GM12878 (cell line): ENCODE data around the gene KLK3. TPM values are rescaled to one million over a fixed set of nuclear protein-coding genes. Genes with fewer than 3 reads are reported as not detected.
A peak's percentile ranks its signal among the peaks of the same experiment; 100 is the strongest.

ENCODE experiments used
- ATAC-seq: fragments of 200-7000 bp; cut with Tn5 transposase; 3 replicates; pipeline ENCODE4 v1.9.1; 2020; ENCODE audit warnings: mild to moderate bottlenecking, moderate library complexity
- BruUV-seq: library from RNA; stranded (reverse); fragments of 400-500 nt; replicated peaks from 2 replicates; lab custom pipeline; 2021; lab: Mats Ljungman, UMichigan
- CTCF ChIA-PET: fragments of 300-600 bp; sonication (Branson Sonifier 250); formaldehyde crosslinking; extraction: SDS; loops from one replicate; lab custom pipeline; 2021; ENCODE audit warnings: inconsistent platforms; lab: Yijun Ruan, JAX
- POLR2A ChIA-PET: fragments of 350-600 bp; formaldehyde crosslinking; extraction: SDS; loops from one replicate; lab custom pipeline; 2021; ENCODE audit warnings: inconsistent platforms; lab: Charles Lee
- RAD21 ChIA-PET: fragments of 300-600 bp; sonication (Branson Sonifier 250); formaldehyde crosslinking; loops from one replicate; lab custom pipeline; 2023; ENCODE audit warnings: antibody characterized with exemption; ENCODE audit not compliant: unreplicated experiment; lab: Charles Lee
- SMC1A ChIA-PET: fragments of 300-600 bp; sonication (Branson Sonifier 250); formaldehyde crosslinking; loops from one replicate; lab custom pipeline; 2023; ENCODE audit not compliant: unreplicated experiment, uncharacterized antibody; lab: Charles Lee
- DNase-seq: peaks from one replicate; pipeline ENCODE4 v3.0.0-alpha.2; 2011; ENCODE audit warnings: low read depth, low spot score
- FAIRE-seq: peaks from 3 replicates; lab custom pipeline; 2011; peaks lifted over from hg19 to GRCh38; lab: Jason Lieb, UNC
- H2AFZ ChIP-seq: 2 replicates; pipeline ENCODE4 v1.6.0; 2011; ENCODE audit warnings: low read depth, low read length, control low read depth; ENCODE audit not compliant: control insufficient read depth
- H3K27ac ChIP-seq: 2 replicates; pipeline ENCODE4 v1.5.1; 2011; ENCODE audit warnings: control low read depth; ENCODE audit not compliant: control insufficient read depth, insufficient read depth
- H3K27me3 ChIP-seq, 2 experiments: replicated peaks in 1 of 2; 2 replicates each; pipeline versions ENCODE4 v1.6.0 to v1.6.1; 2011; ENCODE audit warnings: low read length in 1 of 2; ENCODE audit not compliant: control insufficient read depth in 2 of 2, insufficient read depth in 2 of 2
- H3K36me3 ChIP-seq, 2 experiments: 2 replicates each; pipeline ENCODE4 v1.5.1; 2011; ENCODE audit warnings: low read length in 1 of 2; ENCODE audit not compliant: control insufficient read depth in 2 of 2, insufficient read depth in 2 of 2
- H3K4me1 ChIP-seq: 2 replicates; pipeline ENCODE4 v1.6.1; 2011; ENCODE audit warnings: mild to moderate bottlenecking, low read length, moderate library complexity, mixed read lengths; ENCODE audit not compliant: control insufficient read depth, insufficient read depth
- H3K4me2 ChIP-seq: 2 replicates; pipeline ENCODE4 v1.6.0; 2011; ENCODE audit warnings: control low read depth; ENCODE audit not compliant: control insufficient read depth, insufficient read depth
- H3K4me3 ChIP-seq: fragments of 200-600 bp; sonication (generic); 2 replicates; pipeline ENCODE4 v1.5.1; 2016
- H3K79me2 ChIP-seq: 2 replicates; pipeline ENCODE4 v1.6.0; 2011; ENCODE audit warnings: low read length; ENCODE audit not compliant: control insufficient read depth, insufficient read depth
- H3K9ac ChIP-seq: 2 replicates; pipeline ENCODE4 v1.8.0; 2011; ENCODE audit warnings: low read length, control low read depth, mixed read lengths; ENCODE audit not compliant: control insufficient read depth, insufficient read depth
- H3K9me3 ChIP-seq: replicated peaks from 3 replicates; pipeline ENCODE4 v1.5.1; 2011; ENCODE audit warnings: mild to moderate bottlenecking, low read length; ENCODE audit not compliant: control insufficient read depth, insufficient read depth
- H4K20me1 ChIP-seq: 2 replicates; pipeline ENCODE4 v1.6.0; 2011; ENCODE audit not compliant: control insufficient read depth, insufficient read depth
- JUND ChIP-seq: IDR thresholded peaks from 2 replicates; pipeline ENCODE4 v1.6.1; 2012; ENCODE audit warnings: low read depth, mild to moderate bottlenecking, low read length, improper control_type of control experiment, moderate library complexity
- KLF5 ChIP-seq: fragments of 450-650 bp; IDR thresholded peaks from 2 replicates; pipeline ENCODE4 v1.6.1; 2014; ENCODE audit warnings: mild to moderate bottlenecking; ENCODE audit not compliant: partially characterized antibody
- TCF12 ChIP-seq: IDR thresholded peaks from 2 replicates; pipeline ENCODE4 v1.6.1; 2011; ENCODE audit warnings: low read depth, mild to moderate bottlenecking, low read length
- WGBS: methylation state at CpG from one replicate; pipeline ENCODE4 v1.1.6; 2016; ENCODE audit warnings: low lambda C conversion rate; ENCODE audit not compliant: insufficient replicate concordance, insufficient coverage; ENCODE audit errors: missing lambda C conversion rate; 5-methylcytosine and 5-hydroxymethylcytosine counted together
- in situ Hi-C: fragments of 300-500 bp; cut with MboI; formaldehyde crosslinking; loops from 9 replicates; pipeline ENCODE4 v1.14.3; 2018; ENCODE audit warnings: mixed read lengths
- intact Hi-C: fragments of 100-400 bp; cut with micrococcal nuclease; formaldehyde crosslinking; loops from one replicate; pipeline ENCODE4 v1.14.2; 2022; ENCODE audit not compliant: unreplicated experiment
- polyA plus RNA-seq, 11 experiments: library from polyadenylated mRNA; depleted of rRNA in 4 of 11; unstranded in 6 of 11; stranded (reverse) in 5 of 11; fragments of >200 nt; fragmentation: Nextera tagmentation in 4 of 11; fragmentation: Illumina TruSeq in 1 of 11; extraction: Ambion mirVana in 4 of 11; extraction: Trizol in 1 of 11; gene quantifications; 1 replicate in 1 of 11; 2 replicates in 10 of 11; pipeline versions ENCODE4 v1.2.1 to v1.2.3, GENCODE V29; 2011 to 2016; ENCODE audit warnings: inconsistent platforms in 2 of 11, missing spikeins in 2 of 11, low read depth in 1 of 11
- total RNA-seq, 4 experiments: library from RNA; depleted of rRNA in 3 of 4; stranded (reverse); fragments of >200 nt in 3 of 4; fragmentation: Illumina TruSeq in 1 of 4; extraction: Trizol in 1 of 4; gene quantifications; 2 replicates each; pipeline versions ENCODE4 v1.2.1 to v1.2.3, GENCODE V29; 2013 to 2021
- TF ChIP-seq, protein P1 (sequence below): fragments of 450-650 bp; IDR thresholded peaks from 2 replicates; pipeline ENCODE4 v1.6.1; 2018; ENCODE audit warnings: borderline replicate concordance, mild to moderate bottlenecking; ENCODE audit not compliant: partially characterized antibody
- TF ChIP-seq, protein P2 (sequence below): IDR thresholded peaks from 2 replicates; pipeline ENCODE4 v1.6.1; 2012; ENCODE audit warnings: low read depth, low read length, improper control_type of control experiment
- TF ChIP-seq, protein P3 (sequence below): fragments of 450-650 bp; IDR thresholded peaks from 2 replicates; pipeline ENCODE4 v1.6.1; 2017; ENCODE audit warnings: mild to moderate bottlenecking, moderate library complexity

Gene KLK3
- total and polyA plus RNA-seq, 10 of the 15 experiments (the other 5 are each of a cell fraction or from before 2014, with no cell fraction given), result 0.31 TPM; not detected in 9

DNA sequence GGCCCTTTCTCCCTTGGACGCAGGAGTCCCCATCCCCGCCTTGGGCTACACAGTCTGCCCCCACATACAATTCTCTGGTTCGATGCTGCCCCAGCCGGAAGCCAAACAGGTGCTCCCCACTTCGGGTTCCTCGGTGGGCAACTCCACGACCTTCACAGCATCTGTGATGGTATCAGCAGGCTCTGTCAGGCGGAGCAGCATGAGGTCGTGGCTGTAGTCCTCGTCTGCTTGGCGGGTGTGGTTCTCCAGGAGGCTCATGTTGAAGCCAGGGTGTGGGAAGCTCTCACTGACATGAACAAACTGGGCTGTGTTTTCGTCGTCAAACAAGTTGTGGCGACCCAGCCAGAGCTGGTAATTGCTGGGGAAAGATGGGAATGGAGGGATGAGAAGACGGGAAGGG lies 34.6 kb upstream of the KLK3 start:
- Histone ChIP-seq H3K4me3 (peak overlapping the region; percentile 97), H3K4me1 (peaks cover 36% of the 10 kb centered on the region), H3K4me2 (peak overlapping the region; percentile 84), H3K36me3 (no peaks in the 10 kb centered on the region), H3K27ac (peak overlapping the region; percentile 38; the same call in 1 of the 2 replicates), H3K79me2 (peaks cover 4% of the 10 kb centered on the region), H4K20me1 (no peaks in the 10 kb centered on the region), H3K9me3 (peaks cover 1% of the 10 kb centered on the region; the same call in 2 of the 3 replicates), H3K27me3 (no peaks in the 10 kb centered on the region), H3K9ac (0 out of 2 replicates have a peak overlapping the region, but pooled peaks have one; percentile 17), H2AFZ (peak overlapping the region; percentile 2)
- ChIA-PET POLR2A (interaction anchor here (0.7 to 2.9 kb wide), 8 partner anchors 15 to 478 kb away, joined by 3 to 19 read pairs (median 4); no protein-coding TSS in a partner anchor), CTCF (interaction anchor here (0.9 to 2.7 kb wide), 7 partner anchors 15 to 102 kb away, joined by 4 to 15 read pairs (median 5); no protein-coding TSS in a partner anchor), RAD21 (interaction anchor here (0.8 to 2.4 kb wide), 10 partner anchors 15 to 491 kb away, joined by 3 to 11 read pairs (median 4); partner anchors contain the start of gene KCNC3), SMC1A (interaction anchor here (1.0 to 4.6 kb wide), 7 partner anchors 13 to 102 kb away, joined by 3 to 16 read pairs (median 4); no protein-coding TSS in a partner anchor)
- TSS peak; percentile 91 for BruUV-seq
- DNase-seq, result no peak
- under 1% methylated on average over 14 of the region's 15 CpGs for WGBS
- intact Hi-C loops (no loop called here), in situ Hi-C loops (no loop called here)
- TF ChIP-seq JUND, result no peak
- TF ChIP-seq, protein P1, sequence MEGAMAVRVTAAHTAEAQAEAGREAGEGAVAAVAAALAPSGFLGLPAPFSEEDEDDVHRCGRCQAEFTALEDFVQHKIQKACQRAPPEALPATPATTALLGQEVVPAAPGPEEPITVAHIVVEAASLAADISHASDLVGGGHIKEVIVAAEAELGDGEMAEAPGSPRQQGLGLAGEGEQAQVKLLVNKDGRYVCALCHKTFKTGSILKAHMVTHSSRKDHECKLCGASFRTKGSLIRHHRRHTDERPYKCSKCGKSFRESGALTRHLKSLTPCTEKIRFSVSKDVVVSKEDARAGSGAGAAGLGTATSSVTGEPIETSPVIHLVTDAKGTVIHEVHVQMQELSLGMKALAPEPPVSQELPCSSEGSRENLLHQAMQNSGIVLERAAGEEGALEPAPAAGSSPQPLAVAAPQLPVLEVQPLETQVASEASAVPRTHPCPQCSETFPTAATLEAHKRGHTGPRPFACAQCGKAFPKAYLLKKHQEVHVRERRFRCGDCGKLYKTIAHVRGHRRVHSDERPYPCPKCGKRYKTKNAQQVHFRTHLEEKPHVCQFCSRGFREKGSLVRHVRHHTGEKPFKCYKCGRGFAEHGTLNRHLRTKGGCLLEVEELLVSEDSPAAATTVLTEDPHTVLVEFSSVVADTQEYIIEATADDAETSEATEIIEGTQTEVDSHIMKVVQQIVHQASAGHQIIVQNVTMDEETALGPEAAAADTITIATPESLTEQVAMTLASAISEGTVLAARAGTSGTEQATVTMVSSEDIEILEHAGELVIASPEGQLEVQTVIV, result no peak
- TF ChIP-seq KLF5, result no peak
- TF ChIP-seq, protein P2, sequence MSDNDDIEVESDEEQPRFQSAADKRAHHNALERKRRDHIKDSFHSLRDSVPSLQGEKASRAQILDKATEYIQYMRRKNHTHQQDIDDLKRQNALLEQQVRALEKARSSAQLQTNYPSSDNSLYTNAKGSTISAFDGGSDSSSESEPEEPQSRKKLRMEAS, result 0 out of 2 replicates have a peak, but pooled peaks have one; percentile 48
- TF ChIP-seq, protein P3, sequence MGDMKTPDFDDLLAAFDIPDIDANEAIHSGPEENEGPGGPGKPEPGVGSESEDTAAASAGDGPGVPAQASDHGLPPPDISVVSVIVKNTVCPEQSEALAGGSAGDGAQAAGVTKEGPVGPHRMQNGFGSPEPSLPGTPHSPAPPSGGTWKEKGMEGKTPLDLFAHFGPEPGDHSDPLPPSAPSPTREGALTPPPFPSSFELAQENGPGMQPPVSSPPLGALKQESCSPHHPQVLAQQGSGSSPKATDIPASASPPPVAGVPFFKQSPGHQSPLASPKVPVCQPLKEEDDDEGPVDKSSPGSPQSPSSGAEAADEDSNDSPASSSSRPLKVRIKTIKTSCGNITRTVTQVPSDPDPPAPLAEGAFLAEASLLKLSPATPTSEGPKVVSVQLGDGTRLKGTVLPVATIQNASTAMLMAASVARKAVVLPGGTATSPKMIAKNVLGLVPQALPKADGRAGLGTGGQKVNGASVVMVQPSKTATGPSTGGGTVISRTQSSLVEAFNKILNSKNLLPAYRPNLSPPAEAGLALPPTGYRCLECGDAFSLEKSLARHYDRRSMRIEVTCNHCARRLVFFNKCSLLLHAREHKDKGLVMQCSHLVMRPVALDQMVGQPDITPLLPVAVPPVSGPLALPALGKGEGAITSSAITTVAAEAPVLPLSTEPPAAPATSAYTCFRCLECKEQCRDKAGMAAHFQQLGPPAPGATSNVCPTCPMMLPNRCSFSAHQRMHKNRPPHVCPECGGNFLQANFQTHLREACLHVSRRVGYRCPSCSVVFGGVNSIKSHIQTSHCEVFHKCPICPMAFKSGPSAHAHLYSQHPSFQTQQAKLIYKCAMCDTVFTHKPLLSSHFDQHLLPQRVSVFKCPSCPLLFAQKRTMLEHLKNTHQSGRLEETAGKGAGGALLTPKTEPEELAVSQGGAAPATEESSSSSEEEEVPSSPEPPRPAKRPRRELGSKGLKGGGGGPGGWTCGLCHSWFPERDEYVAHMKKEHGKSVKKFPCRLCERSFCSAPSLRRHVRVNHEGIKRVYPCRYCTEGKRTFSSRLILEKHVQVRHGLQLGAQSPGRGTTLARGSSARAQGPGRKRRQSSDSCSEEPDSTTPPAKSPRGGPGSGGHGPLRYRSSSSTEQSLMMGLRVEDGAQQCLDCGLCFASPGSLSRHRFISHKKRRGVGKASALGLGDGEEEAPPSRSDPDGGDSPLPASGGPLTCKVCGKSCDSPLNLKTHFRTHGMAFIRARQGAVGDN, result peak; percentile 93
- TF ChIP-seq TCF12, result peak; percentile 12; the same call in 1 of the 2 replicates
- ATAC-seq, result no peak
- FAIRE-seq, result peak; percentile 68
